GM19467 (cell line): ENCODE measurements around the gene TUT4.
"Not testable (repeated sequence)": the region's sequence is repeated elsewhere in the genome, so short reads cannot be mapped to it uniquely, and the experiment has no call there.

Experiments
- ATAC-seq: cut with Tn5 transposase; IDR thresholded peaks from one replicate; pipeline ENCODE4 v1.9.1; 2021; ENCODE audit warnings: mild to moderate bottlenecking, moderate library complexity; ENCODE audit not compliant: unreplicated experiment

The TUT4 gene, protein sequence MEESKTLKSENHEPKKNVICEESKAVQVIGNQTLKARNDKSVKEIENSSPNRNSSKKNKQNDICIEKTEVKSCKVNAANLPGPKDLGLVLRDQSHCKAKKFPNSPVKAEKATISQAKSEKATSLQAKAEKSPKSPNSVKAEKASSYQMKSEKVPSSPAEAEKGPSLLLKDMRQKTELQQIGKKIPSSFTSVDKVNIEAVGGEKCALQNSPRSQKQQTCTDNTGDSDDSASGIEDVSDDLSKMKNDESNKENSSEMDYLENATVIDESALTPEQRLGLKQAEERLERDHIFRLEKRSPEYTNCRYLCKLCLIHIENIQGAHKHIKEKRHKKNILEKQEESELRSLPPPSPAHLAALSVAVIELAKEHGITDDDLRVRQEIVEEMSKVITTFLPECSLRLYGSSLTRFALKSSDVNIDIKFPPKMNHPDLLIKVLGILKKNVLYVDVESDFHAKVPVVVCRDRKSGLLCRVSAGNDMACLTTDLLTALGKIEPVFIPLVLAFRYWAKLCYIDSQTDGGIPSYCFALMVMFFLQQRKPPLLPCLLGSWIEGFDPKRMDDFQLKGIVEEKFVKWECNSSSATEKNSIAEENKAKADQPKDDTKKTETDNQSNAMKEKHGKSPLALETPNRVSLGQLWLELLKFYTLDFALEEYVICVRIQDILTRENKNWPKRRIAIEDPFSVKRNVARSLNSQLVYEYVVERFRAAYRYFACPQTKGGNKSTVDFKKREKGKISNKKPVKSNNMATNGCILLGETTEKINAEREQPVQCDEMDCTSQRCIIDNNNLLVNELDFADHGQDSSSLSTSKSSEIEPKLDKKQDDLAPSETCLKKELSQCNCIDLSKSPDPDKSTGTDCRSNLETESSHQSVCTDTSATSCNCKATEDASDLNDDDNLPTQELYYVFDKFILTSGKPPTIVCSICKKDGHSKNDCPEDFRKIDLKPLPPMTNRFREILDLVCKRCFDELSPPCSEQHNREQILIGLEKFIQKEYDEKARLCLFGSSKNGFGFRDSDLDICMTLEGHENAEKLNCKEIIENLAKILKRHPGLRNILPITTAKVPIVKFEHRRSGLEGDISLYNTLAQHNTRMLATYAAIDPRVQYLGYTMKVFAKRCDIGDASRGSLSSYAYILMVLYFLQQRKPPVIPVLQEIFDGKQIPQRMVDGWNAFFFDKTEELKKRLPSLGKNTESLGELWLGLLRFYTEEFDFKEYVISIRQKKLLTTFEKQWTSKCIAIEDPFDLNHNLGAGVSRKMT (N-terminal part only)

DNA sequence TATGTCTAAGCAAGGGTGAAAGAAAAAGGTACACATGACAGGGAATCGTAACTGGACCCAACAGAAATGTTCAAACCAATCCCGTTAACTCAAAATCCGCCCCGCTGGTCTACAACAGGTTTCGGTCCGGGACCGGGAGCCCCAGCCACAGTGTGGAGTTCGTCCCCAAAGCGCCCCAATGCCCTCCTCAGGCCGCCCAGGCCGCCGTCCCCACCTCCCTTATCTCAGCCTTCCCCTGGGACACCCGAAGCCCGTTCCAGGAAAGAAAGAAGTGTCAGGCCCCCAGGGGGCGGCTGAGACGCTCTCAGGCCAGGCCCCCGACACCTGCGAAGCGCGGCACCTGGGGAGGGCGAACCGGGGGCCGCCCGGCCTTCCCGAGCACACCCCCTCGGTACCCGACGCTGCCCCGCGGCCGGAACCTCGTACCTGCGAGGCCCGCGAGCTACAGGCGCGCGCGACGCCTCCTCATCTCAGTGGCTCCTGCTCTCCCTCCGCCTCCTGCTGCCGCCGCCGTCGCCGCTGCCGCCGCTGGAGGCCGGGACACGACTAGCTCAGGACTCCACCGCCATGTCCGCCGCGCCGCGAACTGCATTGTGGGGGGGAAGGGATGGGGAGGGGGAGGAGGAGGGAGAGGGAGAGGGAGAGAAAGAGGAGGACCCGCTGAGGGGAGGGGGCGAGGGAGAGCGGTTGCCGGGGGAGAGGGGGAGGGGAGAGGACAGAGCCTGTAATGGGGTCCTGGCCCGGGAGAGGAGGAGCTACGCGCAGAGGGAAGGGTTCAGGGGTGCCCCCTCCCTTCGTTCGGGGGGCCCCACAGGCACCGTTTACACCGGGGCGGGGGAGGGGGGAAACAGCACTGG is at the start of gene TUT4:
Gene TUT4 (minus strand): TSS at position 588 of the 857 bp plus-strand sequence. CDS start 26,812 bp downstream, outside the sequence.
- no peak for ATAC-seq

GRCh38 chr1:52601991-52602855 is 49.3 kb upstream of the TUT4 start, which contains the start of gene GPX7:
Gene GPX7, plus strand, starts transcription at chr1:52602371. Its CDS starts 39 bp downstream, at chr1:52602410.
- no peak for ATAC-seq

- ATAC-seq, result no peak
These were observed 48.6 kb upstream of the TUT4 start for GRCh38 chr1:52601519-52601918.

GRCh38 chr1:52600533-52601179 is 47.8 kb upstream of the TUT4 start:
- no peak for ATAC-seq

DNA sequence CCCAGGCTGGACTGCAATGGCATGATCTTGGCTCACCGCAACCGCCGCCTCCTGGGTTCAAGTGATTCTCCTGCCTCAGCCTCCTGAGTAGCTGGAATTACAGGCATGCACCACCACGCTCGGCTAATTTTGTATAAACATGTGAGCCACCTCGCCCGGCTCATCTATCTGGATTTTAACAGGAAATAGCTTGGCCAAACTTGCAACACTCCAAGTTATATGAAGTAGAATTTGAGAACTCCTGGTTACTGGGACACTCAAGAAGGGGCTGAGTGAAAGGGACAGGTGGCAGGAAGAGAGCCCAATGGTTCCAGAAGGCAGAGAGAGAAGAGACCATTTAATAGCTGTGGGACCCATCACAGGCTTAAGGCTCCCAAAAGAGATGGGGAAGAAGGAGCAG is 46.3 kb upstream of the TUT4 start:
- ATAC-seq, result no peak

DNA sequence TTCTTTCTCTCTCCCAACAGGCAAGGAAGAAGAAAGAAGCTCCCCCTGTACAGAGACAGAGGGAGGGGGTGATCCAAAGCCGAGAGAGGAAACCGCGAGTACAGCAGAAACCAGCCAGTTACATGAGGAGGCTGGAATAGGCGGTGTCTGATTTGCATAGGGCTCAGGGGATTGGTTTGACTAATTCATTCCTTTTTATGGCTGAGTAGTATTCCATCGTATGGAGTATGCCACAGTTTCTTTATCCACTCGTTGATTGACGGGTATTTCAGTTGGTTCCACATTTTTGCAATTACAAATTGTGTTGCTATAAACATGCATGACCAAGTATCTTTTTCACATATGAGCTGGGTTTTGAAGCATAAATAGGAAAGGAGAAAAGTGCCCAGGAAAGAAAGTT is 45.8 kb upstream of the TUT4 start:
- no peak for ATAC-seq

GRCh38 chr1:52597912-52598311 is 45.0 kb upstream of the TUT4 start:
- no peak for ATAC-seq

GRCh38 chr1:52595061-52595460 is 42.2 kb upstream of the TUT4 start:
- ATAC-seq, result no peak

DNA sequence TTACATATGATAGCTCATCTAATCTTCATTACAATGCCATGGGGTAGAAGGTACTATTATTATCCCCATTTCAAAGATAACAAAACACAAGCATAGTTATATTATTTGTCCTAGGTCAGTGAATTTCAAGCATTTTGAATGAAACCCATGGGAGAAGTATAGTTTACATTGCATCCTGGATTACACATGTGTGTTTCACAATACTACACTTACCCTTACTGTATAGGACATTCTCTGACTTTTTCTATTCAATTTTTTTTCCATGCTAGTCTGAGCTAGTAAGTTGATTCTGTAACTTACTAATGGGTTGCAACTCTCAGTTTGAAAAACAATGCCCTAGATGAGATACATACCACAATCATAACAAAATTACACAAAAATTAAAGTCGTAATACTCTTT is 40.6 kb upstream of the TUT4 start:
- ATAC-seq, result no peak

DNA sequence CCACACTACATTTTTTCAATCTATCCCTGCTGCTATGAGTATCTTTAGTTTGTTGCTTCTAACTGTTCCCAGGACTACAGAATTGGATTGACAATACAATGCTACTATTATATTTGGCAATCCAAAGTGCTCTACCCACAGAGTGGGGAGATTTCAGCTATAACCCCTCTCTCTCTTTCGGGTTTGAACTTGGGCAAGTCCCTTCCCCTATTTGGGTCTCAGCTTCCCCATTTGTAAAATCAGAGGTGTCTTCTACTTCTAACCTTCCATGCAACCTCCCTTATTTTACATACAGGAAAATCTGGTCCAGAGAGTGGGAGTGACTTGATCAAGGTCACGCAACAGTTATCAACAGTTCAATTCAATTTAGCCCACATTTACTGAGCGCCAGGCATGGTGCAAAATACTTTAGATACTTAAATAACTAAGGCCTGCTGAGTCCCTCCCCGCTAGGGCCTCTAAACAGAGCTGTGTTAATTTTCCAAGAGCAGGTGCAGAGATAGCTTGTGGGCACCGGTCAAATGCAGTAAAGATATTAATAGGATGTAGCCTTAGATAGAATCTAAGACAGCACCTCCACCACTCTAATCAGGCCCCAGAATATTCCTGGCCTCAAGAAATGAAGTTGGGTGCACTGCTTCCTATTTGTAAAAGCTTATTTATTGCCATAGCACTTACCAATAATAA is 39.9 kb upstream of the TUT4 start:
- no peak for ATAC-seq

DNA sequence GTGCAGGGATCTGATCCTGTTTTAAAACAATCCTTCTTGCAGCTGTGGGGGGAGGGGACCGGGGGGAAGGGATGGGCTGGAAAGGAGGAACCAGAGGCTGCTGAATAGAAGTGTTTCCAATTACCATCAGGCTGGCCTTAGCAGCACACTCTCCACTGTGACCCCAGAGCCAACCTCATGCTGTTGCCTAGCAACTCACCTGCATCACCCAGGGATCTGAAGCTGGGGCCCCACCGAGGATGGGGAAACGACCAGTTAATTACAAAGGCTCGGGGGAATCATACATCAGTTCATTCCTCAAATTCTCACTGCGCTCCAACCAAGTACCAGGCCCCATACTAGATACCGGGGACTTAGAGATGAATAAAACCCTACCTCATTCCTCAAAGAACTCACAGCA is 37.4 kb upstream of the TUT4 start:
- ATAC-seq, result no peak

DNA sequence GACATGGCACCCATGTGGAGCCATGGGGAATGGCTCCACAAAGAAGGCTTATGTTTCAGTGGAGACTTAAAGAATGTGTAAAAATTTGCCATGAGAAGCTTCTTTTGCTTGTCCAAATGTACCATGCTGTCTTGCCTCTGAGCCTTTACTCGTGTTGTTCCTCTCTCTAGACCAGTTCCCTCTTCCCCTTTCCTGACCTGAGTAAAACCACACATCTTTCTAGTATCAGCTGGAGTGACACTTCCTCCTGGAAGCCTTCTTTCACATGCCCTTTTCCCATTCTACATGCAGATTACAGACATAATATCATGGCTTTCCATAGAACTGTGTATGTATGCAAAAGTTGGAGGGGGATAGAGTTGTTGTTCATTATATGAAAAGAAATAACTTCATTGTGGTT is 35.6 kb upstream of the TUT4 start:
- ATAC-seq, result no peak

- ATAC-seq, result no peak
These were observed 35.1 kb upstream of the TUT4 start for GRCh38 chr1:52588027-52588426.

DNA sequence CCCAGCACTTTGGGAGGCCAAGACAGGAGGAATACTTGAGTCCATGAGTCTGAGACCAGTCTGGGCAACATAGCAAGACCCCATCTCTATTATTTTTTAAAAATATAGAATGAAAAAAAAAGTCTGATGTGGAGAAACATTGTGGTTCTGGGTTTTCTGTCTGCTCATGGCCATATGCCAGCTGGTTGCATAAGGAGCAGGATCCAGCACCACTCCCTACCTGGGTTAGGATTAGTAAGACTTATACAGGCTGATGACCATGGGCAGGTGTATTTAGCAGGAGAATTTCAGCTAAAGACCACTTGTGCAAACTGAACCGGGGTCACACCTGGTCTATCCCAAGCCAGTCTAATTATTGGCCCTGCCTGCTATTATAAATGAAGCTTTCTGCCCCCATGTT is 32.6 kb upstream of the TUT4 start:
- no peak for ATAC-seq

GRCh38 chr1:52582116-52582696 is 29.3 kb upstream of the TUT4 start:
- no peak for ATAC-seq

GRCh38 chr1:52580283-52580682 is 27.4 kb upstream of the TUT4 start:
- ATAC-seq, result no peak

GRCh38 chr1:52579415-52579814 is 26.5 kb upstream of the TUT4 start:
- ATAC-seq, result no peak

DNA sequence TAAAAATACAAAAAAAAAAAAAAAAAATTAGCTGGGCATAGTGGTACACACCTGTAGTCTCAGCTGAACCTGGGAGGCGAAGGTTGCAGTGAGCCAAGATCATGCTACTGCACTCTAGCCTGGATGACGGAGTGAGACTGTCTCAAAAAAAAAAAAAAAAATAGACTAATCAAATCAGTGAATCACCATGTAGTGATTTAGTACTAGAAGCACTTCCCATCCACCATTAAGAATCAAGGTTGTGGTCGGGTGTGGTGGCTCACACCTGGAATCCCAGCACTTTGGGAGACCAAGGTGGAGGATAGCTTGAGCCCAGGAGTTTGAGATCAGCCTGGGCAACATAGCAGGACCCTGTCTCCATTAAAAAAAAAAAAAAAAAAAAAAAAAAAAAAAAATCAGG is 25.2 kb upstream of the TUT4 start:
- ATAC-seq, result not testable (repeated sequence)
